ENCODE results near the gene ITGA8. TPM values are rescaled to one million over a fixed set of nuclear protein-coding genes. Genes with fewer than 3 reads are reported as not detected.

ITGA8 gene
- total and polyA plus RNA-seq, 9 of the 15 experiments (the other 6 are each of a cell fraction or from before 2014, with no cell fraction given): 0.01 to 0.07 (median 0.04) TPM; not detected in 5

- DNase-seq (ENCODE audit: extremely low read depth in 1 of 4, low spot score in 3 of 4) (no peak), FAIRE-seq (no peak), ATAC-seq (no peak)
- Histone ChIP-seq H4K20me1 (replicated peaks; ENCODE audit: control insufficient read depth, insufficient read depth, low read length) (no peaks in the 10 kb centered on the region), H3K79me2 (ENCODE audit: control insufficient read depth, insufficient read depth, low read length) (no peaks in the 10 kb centered on the region), H3K9me3 (replicated peaks; ENCODE audit: control insufficient read depth, insufficient read depth, low read depth, low read length) (no peaks in the 10 kb centered on the region; the same call in 1 of the 2 replicates), H3K27me3 (ENCODE audit: control insufficient read depth in 2 of 2, insufficient read depth in 2 of 2, low read length in 2 of 2) (peaks cover 0 to 2% of the 10 kb centered on the region in 2 experiments; a peak in 2 of 5 replicates), H3K36me3 (ENCODE audit: control insufficient read depth, insufficient read depth, low read length) (no peaks in the 10 kb centered on the region), H3K4me1 (replicated peaks in 1 of 2; ENCODE audit: control insufficient read depth in 2 of 2, insufficient read depth in 2 of 2, low read length in 2 of 2) (no peaks in the 10 kb centered on the region), H3K4me3 (no peak overlapping the region), H3K9me1 (ENCODE audit: control insufficient read depth, insufficient read depth, low read length) (no peaks in the 10 kb centered on the region), H3K27ac (ENCODE audit: extremely low read depth, low read depth, low read length) (no peak overlapping the region), H3K4me2 (ENCODE audit: insufficient read depth, low read length) (no peak overlapping the region), H3K9ac (ENCODE audit: insufficient read depth in 1 of 2, low read depth in 2 of 2, low read length in 2 of 2) (no peak overlapping the region), H2AFZ (ENCODE audit: low read depth, low read length) (no peak overlapping the region)
- intact Hi-C loops (cut with micrococcal nuclease) (no loop called here), in situ Hi-C loops (cut with MboI) (no loop called here)
- 0% methylated on average over 2 of the region's 2 CpGs for WGBS (ENCODE audit: insufficient coverage, low coverage, missing lambda C conversion rate)
- BruUV-seq (replicated peaks): no TSS peak
- CTCF ChIA-PET (ENCODE audit: low intra/inter-chr PET ratio): no interaction called here
- TF ChIP-seq BHLHE40 (IDR thresholded peaks at IDR 0.05; ENCODE audit: low read length): no peak
- TF ChIP-seq THRB (CRISPR knock-in tag; conservative IDR thresholded peaks at IDR 0.05): no peak
- TF ChIP-seq ZBTB40 (IDR thresholded peaks at IDR 0.05): peak; percentile 77
- TF ChIP-seq ZBTB40 (CRISPR knock-in tag; IDR thresholded peaks at IDR 0.05): no peak
- TF ChIP-seq RBM22 (IDR thresholded peaks at IDR 0.05; ENCODE audit: low read depth, low read length, poor library complexity, severe bottlenecking): no peak
- peak; percentile 41; the same call in 1 of the 2 replicates for TF ChIP-seq GABPB1 (CRISPR knock-in tag; IDR thresholded peaks at IDR 0.05)
- peak; percentile 80 for TF ChIP-seq NR2C1 (IDR thresholded peaks at IDR 0.05)
- TF ChIP-seq NR2C1 (tag; IDR thresholded peaks at IDR 0.05): peak; percentile 91
- TF ChIP-seq ZNF263 (CRISPR knock-in tag; IDR thresholded peaks at IDR 0.05; ENCODE audit: borderline replicate concordance): no peak
- peak; percentile 82 for TF ChIP-seq RFX1 (IDR thresholded peaks at IDR 0.05)
- peak; percentile 69 for TF ChIP-seq GABPA (tag; conservative IDR thresholded peaks at IDR 0.05; ENCODE audit: low read depth)
- TF ChIP-seq SPI1 (IDR thresholded peaks at IDR 0.05; ENCODE audit: borderline replicate concordance, low read depth, low read length): no peak
- no peak for TF ChIP-seq HDGF (IDR thresholded peaks at IDR 0.05)
- peak; percentile 65; the same call in 1 of the 2 replicates for TF ChIP-seq NR2C2 (CRISPR knock-in tag; IDR thresholded peaks at IDR 0.05)
- TF ChIP-seq NR2C2 (tag; IDR thresholded peaks at IDR 0.05): peak; percentile 83
- POLR2A ChIA-PET: no interaction called here
Measured at GRCh38 chr10:15540727-15541126, 179.0 kb downstream of the ITGA8 start.
